Smooth muscle cell (in vitro differentiated cells): Measurements from ENCODE around the gene ZNF423. TPM values are rescaled to one million over a fixed set of nuclear protein-coding genes. Genes with fewer than 3 reads are reported as not detected.

Source experiments
- DNase-seq: peaks from one replicate; lab custom pipeline; 2025; ENCODE audit not compliant: unreplicated experiment; lab: John Stamatoyannopoulos, UW
- H2AFZ ChIP-seq: fragments of 200-600 bp; sonication (generic); 2 replicates; pipeline ENCODE4 v1.6.0; 2016; ENCODE audit warnings: antibody characterized with exemption, low read depth, mild to moderate bottlenecking
- H3F3A ChIP-seq: fragments of 200-600 bp; sonication (generic); 2 replicates; pipeline ENCODE4 v1.6.0; 2017; ENCODE audit warnings: antibody characterized with exemption, low read depth
- H3K27ac ChIP-seq: fragments of 200-600 bp; sonication (generic); 2 replicates; pipeline ENCODE4 v1.5.1; 2016; ENCODE audit warnings: low read depth, mild to moderate bottlenecking
- H3K27me3 ChIP-seq: fragments of 200-600 bp; sonication (generic); 2 replicates; pipeline ENCODE4 v1.6.1; 2016; ENCODE audit warnings: low read depth, mild to moderate bottlenecking
- H3K36me3 ChIP-seq: fragments of 200-600 bp; sonication (generic); 2 replicates; pipeline ENCODE4 v1.5.1; 2016; ENCODE audit warnings: low read depth
- H3K4me1 ChIP-seq: fragments of 200-600 bp; sonication (generic); 2 replicates; pipeline ENCODE4 v1.5.1; 2016; ENCODE audit warnings: low read depth
- H3K4me2 ChIP-seq: fragments of 200-600 bp; sonication (generic); 2 replicates; pipeline ENCODE4 v1.6.0; 2016; ENCODE audit warnings: mild to moderate bottlenecking
- H3K4me3 ChIP-seq: fragments of 200-600 bp; sonication (generic); 2 replicates; pipeline ENCODE4 v1.5.1; 2016; ENCODE audit warnings: mild to moderate bottlenecking
- H3K79me2 ChIP-seq: fragments of 200-600 bp; sonication (generic); 2 replicates; pipeline ENCODE4 v1.6.0; 2016; ENCODE audit warnings: low read depth, mild to moderate bottlenecking
- H3K9ac ChIP-seq: fragments of 200-600 bp; sonication (generic); 2 replicates; pipeline ENCODE4 v1.6.0; 2016; ENCODE audit warnings: low read depth
- H3K9me3 ChIP-seq: fragments of 200-600 bp; sonication (generic); replicated peaks from 2 replicates; pipeline ENCODE4 v1.5.1; 2016; ENCODE audit warnings: low read depth
- H4K20me1 ChIP-seq: fragments of 200-600 bp; sonication (generic); 2 replicates; pipeline ENCODE4 v1.6.0; 2016; ENCODE audit warnings: low read depth
- CTCF ChIP-seq: fragments of 200-600 bp; sonication (generic); IDR thresholded peaks from 2 replicates; pipeline ENCODE4 v1.5.1; 2017; ENCODE audit warnings: borderline replicate concordance, mild to moderate bottlenecking, antibody characterized with exemption; ENCODE audit not compliant: insufficient read depth, poor library complexity, severe bottlenecking
- WGBS: methylation state at CpG from one replicate; pipeline ENCODE4 v1.1.7; 2016; ENCODE audit warnings: low lambda C conversion rate; 5-methylcytosine and 5-hydroxymethylcytosine counted together
- polyA plus RNA-seq: library from polyadenylated mRNA; unstranded; fragments of >200 nt; fragmentation: Nextera tagmentation; extraction: Ambion mirVana; gene quantifications from 2 replicates; pipeline ENCODE4 v1.2.1, GENCODE V29; 2016
- total RNA-seq: library from RNA; depleted of rRNA; stranded (reverse); fragments of >200 nt; gene quantifications from 2 replicates; pipeline ENCODE4 v1.2.3, GENCODE V29; 2014

The ZNF423 gene
- total and polyA plus RNA-seq, 2 experiments from 2014 or later, result 6.9 to 7.0 TPM

- no peaks in the 10 kb centered on the region for H3F3A ChIP-seq
- H3K4me3 ChIP-seq, result no peak overlapping the region
- no peak overlapping the region for H3K9ac ChIP-seq
- no peaks in the 10 kb centered on the region for H3K79me2 ChIP-seq
- no peak for TF ChIP-seq CTCF
- H3K9me3 ChIP-seq, result no peaks in the 10 kb centered on the region
- 80% methylated on average over 3 of the region's 3 CpGs for WGBS
- H3K4me1 ChIP-seq, result peaks cover 11% of the 10 kb centered on the region
- no peak overlapping the region for H3K4me2 ChIP-seq
- no peaks in the 10 kb centered on the region for H3K36me3 ChIP-seq
- H4K20me1 ChIP-seq, result no peaks in the 10 kb centered on the region
- DNase-seq, result no peak
- H3K27ac ChIP-seq, result no peak overlapping the region
- no peak overlapping the region for H2AFZ ChIP-seq
- no peaks in the 10 kb centered on the region for H3K27me3 ChIP-seq
These were observed 230.4 kb downstream of the ZNF423 start for GRCh38 chr16:49625311-49626065.

- Histone ChIP-seq H3K4me2 (no peak overlapping the region), H3F3A (peaks cover 8% of the 10 kb centered on the region), H3K27ac (no peak overlapping the region), H3K4me3 (no peak overlapping the region), H3K79me2 (no peaks in the 10 kb centered on the region), H3K27me3 (no peaks in the 10 kb centered on the region), H2AFZ (no peak overlapping the region), H3K4me1 (peaks cover 12% of the 10 kb centered on the region), H3K9ac (no peak overlapping the region), H3K36me3 (no peaks in the 10 kb centered on the region), H3K9me3 (no peaks in the 10 kb centered on the region), H4K20me1 (no peaks in the 10 kb centered on the region)
- 91% methylated on average over 8 of the region's 8 CpGs for WGBS
- no peak for TF ChIP-seq CTCF
- DNase-seq, result no peak
These were observed 232.2 kb downstream of the ZNF423 start for GRCh38 chr16:49623501-49624266.

- no peaks in the 10 kb centered on the region for H3K36me3 ChIP-seq
- no peak for DNase-seq
- no peaks in the 10 kb centered on the region for H3K79me2 ChIP-seq
- peaks cover 8% of the 10 kb centered on the region for H3F3A ChIP-seq
- H4K20me1 ChIP-seq, result no peaks in the 10 kb centered on the region
- no peak overlapping the region for H3K4me3 ChIP-seq
- WGBS, result 93% methylated on average over 17 of the region's 17 CpGs
- H3K4me2 ChIP-seq, result no peak overlapping the region
- no peak for TF ChIP-seq CTCF
- H3K27me3 ChIP-seq, result no peaks in the 10 kb centered on the region
- peaks cover 12% of the 10 kb centered on the region for H3K4me1 ChIP-seq
- H2AFZ ChIP-seq, result no peak overlapping the region
- H3K9ac ChIP-seq, result no peak overlapping the region
- H3K27ac ChIP-seq, result no peak overlapping the region
- H3K9me3 ChIP-seq, result no peaks in the 10 kb centered on the region
These were observed 233.2 kb downstream of the ZNF423 start for GRCh38 chr16:49622421-49623402.
